ENCODE data around the gene SLC35B1.

Gene SLC35B1, protein sequence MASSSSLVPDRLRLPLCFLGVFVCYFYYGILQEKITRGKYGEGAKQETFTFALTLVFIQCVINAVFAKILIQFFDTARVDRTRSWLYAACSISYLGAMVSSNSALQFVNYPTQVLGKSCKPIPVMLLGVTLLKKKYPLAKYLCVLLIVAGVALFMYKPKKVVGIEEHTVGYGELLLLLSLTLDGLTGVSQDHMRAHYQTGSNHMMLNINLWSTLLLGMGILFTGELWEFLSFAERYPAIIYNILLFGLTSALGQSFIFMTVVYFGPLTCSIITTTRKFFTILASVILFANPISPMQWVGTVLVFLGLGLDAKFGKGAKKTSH

GRCh38 chr17:49707608-49708514 lies at the start of gene SLC35B1:
Gene SLC35B1, minus strand, starts transcription at chr17:49707964. Its CDS starts 131 bp downstream, at chr17:49707833.
- DNase-seq, result peak; percentile 99

DNA sequence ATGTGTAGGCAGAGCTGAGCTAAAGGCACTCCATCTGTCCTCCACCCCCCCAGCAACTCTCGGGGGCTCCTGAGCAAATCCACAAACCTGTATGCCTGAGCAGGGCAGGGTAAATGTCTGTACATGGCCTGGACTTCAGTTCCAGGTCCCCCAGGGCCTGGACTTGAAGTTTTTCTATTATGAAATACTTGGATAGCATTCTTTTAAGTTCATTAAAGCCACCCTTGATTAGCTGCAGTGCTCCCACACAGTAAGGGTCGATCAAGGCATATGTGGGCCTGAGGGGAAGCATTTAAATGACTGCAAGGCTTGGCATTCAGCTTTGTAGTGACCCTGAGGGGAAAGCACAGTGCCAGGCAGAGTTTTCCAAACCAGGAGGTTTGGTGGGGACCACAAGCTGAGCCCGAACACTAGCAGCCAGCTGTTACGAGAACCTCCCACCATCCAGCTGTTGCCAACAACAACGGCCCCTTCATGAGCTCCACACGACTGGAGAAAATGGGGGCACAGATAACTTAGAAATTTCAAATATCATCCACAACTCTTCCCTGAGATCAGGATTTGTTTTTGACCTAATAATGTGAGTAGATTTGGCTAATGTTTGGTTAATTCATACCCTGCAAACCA lies 49.5 kb upstream of the SLC35B1 start:
- DNase-seq, result no peak

GRCh38 chr17:49756323-49757150 lies 48.8 kb upstream of the SLC35B1 start:
- DNase-seq, result no peak

DNA sequence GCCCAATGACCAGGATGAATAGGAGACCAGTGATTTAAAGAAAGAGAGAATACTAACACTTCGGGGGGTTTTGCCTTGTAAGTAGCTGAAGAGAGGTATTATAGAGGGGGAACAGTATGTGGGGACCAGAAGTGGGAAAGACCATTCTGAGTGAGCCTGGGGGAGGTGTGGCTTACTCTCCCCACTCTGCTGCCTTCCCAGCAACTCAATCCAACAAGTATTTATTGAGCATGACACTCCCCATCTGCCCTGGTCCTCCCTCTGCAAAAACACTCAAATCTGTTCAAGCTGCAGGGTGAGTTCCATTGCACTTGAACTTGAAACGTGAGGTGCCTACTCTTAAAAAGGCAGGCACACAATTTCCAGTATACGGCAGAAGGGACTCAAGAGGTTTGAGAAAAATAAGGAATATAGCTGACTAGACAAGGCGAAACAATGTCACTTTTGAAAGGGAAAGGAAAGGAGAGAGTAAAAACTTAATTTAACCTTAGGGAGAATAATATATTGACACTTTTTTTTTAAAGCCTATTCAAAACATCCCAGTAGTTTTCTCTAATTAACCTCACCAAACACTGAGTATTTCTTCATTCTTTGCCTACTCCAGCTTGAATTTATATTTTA lies 48.0 kb upstream of the SLC35B1 start:
- no peak for DNase-seq

DNA sequence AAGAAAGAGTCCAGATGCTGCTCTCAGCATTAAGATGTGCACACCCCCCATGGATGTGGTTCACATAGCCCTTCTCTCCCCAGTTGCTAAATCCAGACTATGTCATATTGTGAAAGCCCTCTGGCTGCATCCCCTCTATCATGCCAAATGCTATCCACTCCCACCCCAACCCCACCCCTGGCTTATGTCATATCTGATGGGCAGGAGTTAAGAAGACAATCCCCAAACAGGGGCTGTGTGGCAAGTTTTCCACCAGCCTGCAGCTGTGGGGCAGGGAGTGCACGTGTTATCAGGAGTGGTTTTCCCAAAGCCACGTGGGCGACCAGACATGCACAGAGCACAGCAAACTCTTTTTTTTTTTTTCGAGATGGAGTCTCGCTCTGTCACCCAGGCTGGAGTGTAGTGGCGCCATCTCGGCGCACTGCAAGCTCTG lies 46.2 kb upstream of the SLC35B1 start:
- DNase-seq, result peak; percentile 79

GRCh38 chr17:49752508-49752907 lies 44.7 kb upstream of the SLC35B1 start:
- no peak for DNase-seq

GRCh38 chr17:49749730-49750129 lies 42.0 kb upstream of the SLC35B1 start:
- no peak for DNase-seq

GRCh38 chr17:49748791-49749190 lies 41.0 kb upstream of the SLC35B1 start:
- peak; percentile 81 for DNase-seq

GRCh38 chr17:49748223-49748622 lies 40.5 kb upstream of the SLC35B1 start:
- DNase-seq, result no peak

DNA sequence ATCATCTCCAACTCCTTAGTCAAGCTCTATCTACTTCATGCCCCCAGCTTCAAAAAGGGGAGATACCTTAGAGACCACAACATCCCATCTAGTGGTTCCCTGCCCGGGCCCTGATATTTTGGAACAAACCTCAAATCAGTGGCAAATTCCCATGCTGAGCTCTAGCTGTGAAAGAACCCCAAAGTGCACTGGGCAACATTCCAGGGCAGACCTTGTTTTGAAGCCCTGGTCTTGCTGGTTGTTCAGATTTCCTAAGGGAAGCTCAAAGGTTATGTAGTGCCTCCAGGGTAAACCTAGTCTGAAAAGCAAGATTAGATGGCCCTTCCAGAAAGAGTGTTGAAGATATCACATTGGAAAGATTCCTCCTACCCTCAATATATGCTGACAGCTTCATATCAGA lies 39.9 kb upstream of the SLC35B1 start:
- DNase-seq, result no peak

GRCh38 chr17:49746791-49747490 lies 39.2 kb upstream of the SLC35B1 start:
- no peak for DNase-seq

DNA sequence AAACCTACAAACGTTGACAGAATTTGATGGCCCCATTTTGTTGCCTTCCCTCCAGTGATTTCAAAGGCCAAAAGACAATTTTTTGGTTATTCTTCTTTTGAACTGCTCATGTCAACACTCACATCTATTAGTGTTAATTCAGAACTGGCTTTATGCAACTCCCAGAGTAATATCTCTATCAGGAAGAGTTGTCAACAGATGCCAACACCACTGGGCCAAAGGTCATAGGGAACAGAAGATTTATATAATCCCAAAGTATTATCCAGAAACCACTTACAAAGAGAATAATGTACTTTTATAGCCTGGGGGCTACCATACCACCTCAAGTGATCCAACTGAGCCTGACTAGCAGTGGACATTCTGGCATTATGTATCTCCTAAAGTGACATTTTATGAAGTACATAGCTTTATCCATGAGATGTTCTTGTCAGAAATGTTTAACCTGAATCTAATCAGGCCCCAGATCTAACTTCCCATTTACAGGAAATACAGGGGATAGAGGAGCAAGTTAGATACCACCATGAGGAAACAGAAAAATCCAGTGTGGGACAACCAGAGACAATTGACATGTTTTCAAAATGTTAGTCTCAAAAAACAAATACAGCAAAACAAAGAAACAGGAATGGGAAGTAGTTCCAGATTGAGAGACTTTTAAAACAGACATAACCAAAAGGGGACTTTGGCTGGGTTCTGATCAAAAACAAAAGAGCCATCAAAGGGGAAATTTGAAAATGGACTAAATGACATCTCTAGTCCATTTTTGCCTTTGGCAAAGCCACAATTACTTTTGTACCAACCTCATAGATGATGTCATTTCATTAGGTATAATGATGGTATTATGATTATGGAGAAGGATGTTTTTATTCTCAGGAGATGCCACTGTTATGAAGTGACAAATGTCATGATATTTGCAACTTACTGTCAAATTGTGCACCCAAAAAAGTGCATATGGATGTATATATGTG lies 37.7 kb upstream of the SLC35B1 start:
- DNase-seq, result no peak

- peak; percentile 68 for DNase-seq
Measured at GRCh38 chr17:49742166-49742638, 34.4 kb upstream of the SLC35B1 start.

GRCh38 chr17:49741692-49742076 lies 33.9 kb upstream of the SLC35B1 start:
- no peak for DNase-seq

GRCh38 chr17:49741009-49741691 lies 33.4 kb upstream of the SLC35B1 start:
- DNase-seq, result peak; percentile 54

GRCh38 chr17:49739641-49740271 lies 32.0 kb upstream of the SLC35B1 start:
- peak; percentile 100 for DNase-seq

DNA sequence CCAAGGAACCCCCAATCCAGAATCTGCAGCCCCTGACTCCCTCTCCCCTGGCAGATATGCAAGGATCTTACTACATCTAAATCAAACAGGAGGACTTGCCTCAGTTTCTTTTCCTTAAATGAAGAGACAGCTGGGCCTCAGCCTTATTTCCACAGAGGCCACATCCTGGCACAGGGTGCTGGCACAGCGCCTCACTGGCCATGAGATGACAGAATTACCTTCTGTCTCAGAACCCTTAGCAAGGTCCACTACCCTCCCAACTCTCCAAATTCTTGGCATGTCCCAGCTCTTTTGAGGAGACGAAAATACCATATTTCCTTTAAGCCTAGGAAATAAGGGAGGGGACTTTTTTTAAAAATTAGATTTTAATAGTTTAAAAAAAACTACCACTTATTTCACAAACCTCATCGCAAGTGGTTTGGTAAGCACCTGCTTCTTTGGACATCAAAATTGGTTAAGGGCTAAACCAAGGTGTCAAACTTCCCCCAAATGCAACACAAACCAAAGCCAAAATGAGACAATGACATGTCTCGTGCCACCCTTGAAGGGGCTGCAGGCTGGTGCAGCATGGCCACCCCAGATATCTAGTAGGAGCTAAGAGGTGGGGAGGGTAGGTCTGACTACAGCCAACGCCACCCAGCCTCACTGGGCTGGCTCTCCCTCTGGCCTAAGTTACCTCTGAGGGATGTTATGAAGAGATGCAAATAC lies 30.8 kb upstream of the SLC35B1 start:
- DNase-seq, result no peak
